Measurements from ENCODE around the gene CDPF1. TPM values are rescaled to one million over a fixed set of nuclear protein-coding genes. Genes with fewer than 3 reads are reported as not detected.

The CDPF1 gene
- total and polyA plus RNA-seq, 2 of the 13 experiments (the other 11 are each of a cell fraction or from before 2014, with no cell fraction given): 5.2 to 8.1 TPM

DNA sequence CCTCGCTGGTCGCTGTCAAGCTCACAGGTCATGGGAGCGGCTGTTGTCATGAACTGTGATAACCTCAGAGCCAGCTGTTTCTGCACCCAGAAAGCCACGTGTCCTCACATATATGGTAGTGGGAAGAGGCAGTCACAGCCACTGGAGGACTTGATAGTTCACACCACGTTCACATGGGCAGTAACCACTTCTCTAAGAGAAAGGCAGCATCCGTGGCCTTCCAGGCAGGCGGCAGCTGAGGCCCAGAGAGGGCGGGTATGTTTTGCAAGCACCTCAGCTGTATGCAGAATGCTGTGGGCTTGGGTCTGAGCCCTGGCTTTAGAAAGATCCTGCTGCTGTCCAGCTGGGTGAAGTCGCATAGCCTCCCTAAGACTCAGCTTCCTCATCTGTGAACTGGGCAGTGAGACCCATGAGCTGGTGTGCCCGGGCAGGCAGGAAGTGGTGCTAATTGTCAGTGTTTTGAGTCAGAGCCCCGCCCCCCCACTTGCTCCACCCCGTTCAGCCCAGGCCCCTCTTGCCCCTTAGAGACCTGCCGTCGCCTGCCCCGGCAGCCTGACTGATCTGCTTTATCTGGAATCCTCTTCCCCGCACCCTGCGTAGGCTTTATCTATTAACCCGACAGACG, 31.0 kb upstream of the CDPF1 start:
- POLR2A ChIA-PET: interaction anchor here (0.5 to 6.2 kb wide), 4 partner anchors 9 to 179 kb away, joined by 3 to 41 read pairs (median 3); partner anchors contain the start of gene TTC38
- H3K79me2 ChIP-seq (ENCODE audit: insufficient read depth, low read length): no peaks in the 10 kb centered on the region
- TF ChIP-seq POLR2A (IDR thresholded peaks at IDR 0.05; ENCODE audit: insufficient read depth in 1 of 2, low read depth in 2 of 2, low read length in 2 of 2): peak in 1 of 2 experiments; percentile 27; a peak in 1 of 4 replicates
- TF ChIP-seq ZNF567 (CRISPR knock-in tag; IDR thresholded peaks at IDR 0.05; ENCODE audit: borderline replicate concordance): no peak
- no peak for TF ChIP-seq SOX13 (IDR thresholded peaks at IDR 0.05)
- no peak for TF ChIP-seq SOX13 (CRISPR knock-in tag; conservative IDR thresholded peaks at IDR 0.05 in 1 of 2, IDR thresholded peaks at IDR 0.05 in 1 of 2)
- peak; percentile 7 for TF ChIP-seq AGO2 (optimal IDR thresholded peaks at IDR 0.05; ENCODE audit: low read depth, low read length)
- TF ChIP-seq, protein P1, sequence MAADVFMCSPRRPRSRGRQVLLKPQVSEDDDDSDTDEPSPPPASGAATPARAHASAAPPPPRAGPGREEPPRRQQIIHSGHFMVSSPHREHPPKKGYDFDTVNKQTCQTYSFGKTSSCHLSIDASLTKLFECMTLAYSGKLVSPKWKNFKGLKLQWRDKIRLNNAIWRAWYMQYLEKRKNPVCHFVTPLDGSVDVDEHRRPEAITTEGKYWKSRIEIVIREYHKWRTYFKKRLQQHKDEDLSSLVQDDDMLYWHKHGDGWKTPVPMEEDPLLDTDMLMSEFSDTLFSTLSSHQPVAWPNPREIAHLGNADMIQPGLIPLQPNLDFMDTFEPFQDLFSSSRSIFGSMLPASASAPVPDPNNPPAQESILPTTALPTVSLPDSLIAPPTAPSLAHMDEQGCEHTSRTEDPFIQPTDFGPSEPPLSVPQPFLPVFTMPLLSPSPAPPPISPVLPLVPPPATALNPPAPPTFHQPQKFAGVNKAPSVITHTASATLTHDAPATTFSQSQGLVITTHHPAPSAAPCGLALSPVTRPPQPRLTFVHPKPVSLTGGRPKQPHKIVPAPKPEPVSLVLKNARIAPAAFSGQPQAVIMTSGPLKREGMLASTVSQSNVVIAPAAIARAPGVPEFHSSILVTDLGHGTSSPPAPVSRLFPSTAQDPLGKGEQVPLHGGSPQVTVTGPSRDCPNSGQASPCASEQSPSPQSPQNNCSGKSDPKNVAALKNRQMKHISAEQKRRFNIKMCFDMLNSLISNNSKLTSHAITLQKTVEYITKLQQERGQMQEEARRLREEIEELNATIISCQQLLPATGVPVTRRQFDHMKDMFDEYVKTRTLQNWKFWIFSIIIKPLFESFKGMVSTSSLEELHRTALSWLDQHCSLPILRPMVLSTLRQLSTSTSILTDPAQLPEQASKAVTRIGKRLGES (CRISPR knock-in tag; IDR thresholded peaks at IDR 0.05; ENCODE audit: borderline replicate concordance): no peak
- H3K9ac ChIP-seq (ENCODE audit: insufficient read depth, low read depth, low read length): no peak overlapping the region
- H3K4me1 ChIP-seq (ENCODE audit: insufficient read depth, low read length): no peaks in the 10 kb centered on the region
- peaks cover 61 to 90% of the 10 kb centered on the region in 2 experiments for H3K36me3 ChIP-seq (replicated peaks in 1 of 2; ENCODE audit: control insufficient read depth in 1 of 2, insufficient read depth in 2 of 2, low read length in 2 of 2)
- no peak for DNase-seq (ENCODE audit: low spot score)
- H2AFZ ChIP-seq (ENCODE audit: low read length): no peak overlapping the region
- no peak overlapping the region for H3K27ac ChIP-seq (ENCODE audit: extremely low read length, insufficient read depth, low read length)
- no peaks in the 10 kb centered on the region for H3K9me3 ChIP-seq (ENCODE audit: low read length)
- H3K4me3 ChIP-seq (replicated peaks in 1 of 3; ENCODE audit: insufficient read depth in 1 of 3, low read depth in 2 of 3, low read length in 3 of 3): no peak overlapping the region
- intact Hi-C loops (cut with micrococcal nuclease; ENCODE audit: unreplicated experiment): no loop called here
- no peaks in the 10 kb centered on the region for H3K27me3 ChIP-seq (ENCODE audit: control insufficient read depth in 1 of 2, insufficient read depth in 2 of 2, low read length in 2 of 2)
- 0 out of 2 replicates have a peak, but pooled peaks cover 3% of the 10 kb centered on the region for H4K20me1 ChIP-seq (ENCODE audit: insufficient read depth, low read length)
- no peak for ATAC-seq
- BruUV-seq (replicated peaks): no TSS peak
- CTCF ChIA-PET (ENCODE audit: low intra/inter-chr PET ratio, low total read pairs): no interaction called here
- 99% methylated on average over 15 of the region's 19 CpGs for WGBS (ENCODE audit: low lambda C conversion rate)
- in situ Hi-C loops (cut with HindIII; ENCODE audit: extremely low pct_ligation_motif_present, low pct_unique_long_range_greater_than_20kb): no loop called here
- no peak for FAIRE-seq
- H3K4me2 ChIP-seq (ENCODE audit: low read depth, low read length): no peak overlapping the region

Measured in HepG2 (cell line).